HCT116 (cell line): ENCODE measurements around the gene CRCP. TPM values are rescaled to one million over a fixed set of nuclear protein-coding genes. Genes with fewer than 3 reads are reported as not detected.
"Not testable (repeated sequence)": the region's sequence is repeated elsewhere in the genome, so short reads cannot be mapped to it uniquely, and the experiment has no call there.

Source experiments
- ATAC-seq: fragments of 200-7000 bp; cut with Tn5 transposase; 2 replicates; pipeline ENCODE4 v1.9.1; 2020; ENCODE audit warnings: mild to moderate bottlenecking, moderate library complexity
- BruUV-seq: library from RNA; stranded (reverse); fragments of 400-500 nt; replicated peaks from 2 replicates; lab custom pipeline; 2021; lab: Mats Ljungman, UMichigan
- CTCF ChIA-PET: fragments of 300-600 bp; sonication (Branson Sonifier 250); formaldehyde crosslinking; loops from one replicate; lab custom pipeline; 2021; ENCODE audit warnings: antibody characterized with exemption; lab: Charles Lee
- POLR2A ChIA-PET: fragments of 300-600, 350-600 bp; sonication (Branson Sonifier 250); formaldehyde crosslinking; loops from one replicate; lab custom pipeline; 2021; ENCODE audit warnings: antibody characterized with exemption; lab: Charles Lee
- RAD21 ChIA-PET, 2 experiments: fragments of 300-600 bp; sonication (Branson Sonifier 250); formaldehyde crosslinking; loops; one replicate each; lab custom pipeline; 2023; ENCODE audit warnings: low total read pairs in 2 of 2; ENCODE audit not compliant: uncharacterized antibody in 2 of 2, unreplicated experiment in 2 of 2, low non-redundant PET in 1 of 2; lab: Charles Lee
- DNase-seq: peaks from one replicate; pipeline ENCODE4 v3.0.0-alpha.2; 2010; ENCODE audit warnings: low read depth, low spot score
- H2AFZ ChIP-seq: fragments of 200-600 bp; shearing (Covaris generic), sonication (generic); 2 replicates; pipeline ENCODE4 v1.6.1; 2017; ENCODE audit warnings: low read depth, mixed run types, mixed read lengths, antibody characterized with exemption, low read length; ENCODE audit not compliant: poor library complexity, severe bottlenecking
- H3K27ac ChIP-seq: 2 replicates; pipeline ENCODE4 v1.5.1; 2012; ENCODE audit warnings: low read depth, low read length
- H3K27me3 ChIP-seq: fragments of 200-600 bp; sonication (generic); 2 replicates; pipeline ENCODE4 v1.6.1; 2016; ENCODE audit warnings: mixed run types, low read length, mixed read lengths; ENCODE audit not compliant: insufficient read depth
- H3K36me3 ChIP-seq, 2 experiments: fragments of 200-500 bp in 1 of 2; fragments of 200-600 bp in 1 of 2; sonication (Bioruptor generic) in 1 of 2; sonication (generic) in 1 of 2; 2 replicates each; pipeline versions ENCODE4 v1.5.1 to v1.6.1; 2014 to 2016; ENCODE audit warnings: low read length in 2 of 2, inconsistent platforms in 1 of 2, mixed read lengths in 1 of 2, mixed run types in 1 of 2; ENCODE audit not compliant: insufficient read depth in 2 of 2, control insufficient read depth in 1 of 2
- H3K4me1 ChIP-seq, 2 experiments: fragments of 200-600 bp in 1 of 2; sonication (generic) in 1 of 2; 2 replicates each; pipeline versions ENCODE4 v1.5.1 to v1.6.1; 2012 to 2017; ENCODE audit warnings: low read length in 2 of 2, inconsistent platforms in 1 of 2, mild to moderate bottlenecking in 1 of 2, mixed read lengths in 1 of 2, mixed run types in 1 of 2, moderate library complexity in 1 of 2; ENCODE audit not compliant: insufficient read depth in 2 of 2, control insufficient read depth in 1 of 2
- H3K4me2 ChIP-seq: fragments of 200-600 bp; sonication (generic); 2 replicates; pipeline ENCODE4 v1.6.1; 2017; ENCODE audit warnings: mixed run types, low read length, mixed read lengths
- H3K4me3 ChIP-seq, 2 experiments: fragments of 200-600 bp in 1 of 2; sonication (generic) in 1 of 2; replicated peaks in 1 of 2; 2 replicates each; pipeline ENCODE4 v1.5.1; 2011 to 2016; ENCODE audit warnings: low read length in 2 of 2, control low read depth in 1 of 2, low read depth in 1 of 2, mild to moderate bottlenecking in 1 of 2, mixed read lengths in 1 of 2, mixed run types in 1 of 2
- H3K79me2 ChIP-seq: fragments of 200-600 bp; sonication (generic); 2 replicates; pipeline ENCODE4 v1.6.1; 2017; ENCODE audit warnings: mild to moderate bottlenecking, mixed run types, low read length, moderate library complexity, mixed read lengths; ENCODE audit not compliant: insufficient read depth
- H3K9ac ChIP-seq: fragments of 200-600 bp; sonication (generic); 2 replicates; pipeline ENCODE4 v1.6.1; 2016; ENCODE audit warnings: low read length, mixed read lengths
- H3K9me2 ChIP-seq: fragments of 200-600 bp; sonication (generic), shearing (Covaris generic); 2 replicates; pipeline ENCODE4 v1.6.1; 2017; ENCODE audit warnings: mixed run types, mild to moderate bottlenecking, moderate library complexity; ENCODE audit not compliant: insufficient read depth
- H3K9me3 ChIP-seq, 2 experiments: fragments of 200-500 bp in 1 of 2; fragments of 200-600 bp in 1 of 2; sonication (Bioruptor generic) in 1 of 2; sonication (generic) in 1 of 2; 2 replicates each; pipeline ENCODE4 v1.6.1; 2014 to 2017; ENCODE audit warnings: low read length in 2 of 2, mixed read lengths in 2 of 2, inconsistent platforms in 1 of 2, low read depth in 1 of 2, mild to moderate bottlenecking in 1 of 2, mixed run types in 1 of 2, moderate library complexity in 1 of 2; ENCODE audit not compliant: control insufficient read depth in 1 of 2, insufficient read depth in 1 of 2
- H4K20me1 ChIP-seq: fragments of 200-600 bp; sonication (generic), shearing (Covaris generic); 2 replicates; pipeline ENCODE4 v1.6.1; 2017; ENCODE audit warnings: mixed run types, mild to moderate bottlenecking, moderate library complexity; ENCODE audit not compliant: insufficient read depth
- ATF3 ChIP-seq: IDR thresholded peaks from 2 replicates; pipeline ENCODE4 v1.6.1; 2012
- CBX3 ChIP-seq: IDR thresholded peaks from 2 replicates; pipeline ENCODE4 v1.6.1; 2012; ENCODE audit warnings: low read depth
- FOSL1 ChIP-seq: IDR thresholded peaks from 2 replicates; pipeline ENCODE4 v1.6.1; 2012; ENCODE audit warnings: low read depth
- JUND ChIP-seq: IDR thresholded peaks from 2 replicates; pipeline ENCODE4 v1.6.1; 2012
- SIN3A ChIP-seq: IDR thresholded peaks from 2 replicates; pipeline ENCODE4 v1.6.1; 2012; ENCODE audit warnings: low read depth
- SP1 ChIP-seq: IDR thresholded peaks from 2 replicates; pipeline ENCODE4 v1.6.1; 2012; ENCODE audit warnings: low read depth
- SRF ChIP-seq: IDR thresholded peaks from 2 replicates; pipeline ENCODE4 v1.6.1; 2012; ENCODE audit warnings: low read depth
- TCF7L2 ChIP-seq: IDR thresholded peaks from 2 replicates; pipeline ENCODE4 v1.7.0; 2011; ENCODE audit warnings: borderline replicate concordance, inconsistent platforms; ENCODE audit not compliant: insufficient read depth, insufficient read length; ENCODE audit errors: extremely low read depth
- YY1 ChIP-seq: IDR thresholded peaks from 2 replicates; pipeline ENCODE4 v1.6.1; 2011; ENCODE audit warnings: low read length, low read depth, moderate library complexity, mild to moderate bottlenecking; ENCODE audit not compliant: insufficient replicate concordance; ENCODE audit errors: extremely low read depth
- ZNF274 ChIP-seq: fragments of 200-500 bp; sonication (Bioruptor generic); IDR thresholded peaks from 2 replicates; pipeline ENCODE4 v1.6.1; 2014; ENCODE audit warnings: mild to moderate bottlenecking, low read depth, low read length, inconsistent platforms
- intact Hi-C: fragments of 100-400 bp; cut with micrococcal nuclease; formaldehyde crosslinking; loops from 2 replicates; pipeline ENCODE4 v1.10.0; 2022
- total RNA-seq: library from RNA; stranded (reverse); gene quantifications from one replicate; pipeline ENCODE4 v1.2.1, GENCODE V29; 2021; ENCODE audit not compliant: unreplicated experiment
- TF ChIP-seq, protein P1 (sequence below): IDR thresholded peaks from 2 replicates; pipeline ENCODE4 v1.6.1; 2012
- TF ChIP-seq, protein P2 (sequence below): IDR thresholded peaks from 2 replicates; pipeline ENCODE4 v1.6.1; 2012; ENCODE audit warnings: low read depth

Gene CRCP
- total RNA-seq, 1 experiment from 2014 or later, result 28.4 TPM

DNA sequence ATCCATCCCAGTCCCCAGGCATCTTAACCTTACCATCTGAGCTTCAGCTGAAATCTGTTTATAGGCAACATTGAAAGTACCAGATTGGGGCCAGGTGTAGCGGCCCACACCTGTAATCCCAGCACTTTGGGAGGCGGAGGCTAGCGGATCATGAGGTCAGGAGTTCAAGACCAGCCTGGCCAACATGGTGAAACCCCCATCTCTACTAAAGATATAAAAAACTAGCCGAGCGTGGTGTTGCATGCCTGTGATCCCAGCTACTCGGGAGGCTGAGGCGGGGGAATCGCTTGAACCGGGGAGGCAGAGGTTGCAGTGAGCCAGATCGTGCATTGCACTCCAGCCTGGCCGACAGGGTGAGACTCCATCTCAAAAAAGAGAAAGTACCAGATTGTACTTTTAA lies 39.0 kb downstream of the CRCP start:
- CTCF ChIA-PET, result interaction anchor here (1.3 kb wide), 1 partner anchor 13 kb away, joined by 3 read pairs; no protein-coding TSS in a partner anchor

DNA sequence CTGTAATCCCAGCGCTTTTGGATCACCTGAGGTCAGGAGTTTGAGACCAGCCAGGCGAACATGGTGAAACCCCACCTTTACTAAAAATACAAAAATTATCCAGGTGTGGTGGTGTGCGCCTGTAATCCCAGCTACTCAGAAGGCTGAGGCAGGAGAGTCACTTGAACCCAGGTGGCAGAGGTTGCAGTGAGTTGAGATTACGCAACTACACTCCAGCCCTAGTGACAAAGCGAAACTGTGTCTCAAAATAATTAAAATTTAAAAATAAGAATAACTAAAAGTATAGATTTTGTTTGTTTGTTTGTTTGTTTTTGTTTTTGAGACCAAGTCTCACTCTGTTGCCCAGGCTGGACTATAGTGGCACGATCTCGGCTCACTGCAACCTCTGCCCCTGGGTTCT lies 41.4 kb downstream of the CRCP start:
- H3K4me3 ChIP-seq, H3K9me3 ChIP-seq, DNase-seq, RAD21 ChIA-PET, POLR2A ChIA-PET, H3K4me2 ChIP-seq, H2AFZ ChIP-seq, CTCF ChIA-PET, H3K27me3 ChIP-seq, H3K9ac ChIP-seq, BruUV-seq, H3K9me2 ChIP-seq, H4K20me1 ChIP-seq, ATAC-seq, H3K27ac ChIP-seq: not testable (repeated sequence)
- intact Hi-C loops, result loop anchor here (10.0 kb wide), 1 partner anchor 121 kb away; no protein-coding TSS in a partner anchor
- peaks cover 31 to 34% of the 10 kb centered on the region in 2 experiments for H3K4me1 ChIP-seq
- H3K79me2 ChIP-seq, result peaks cover 12% of the 10 kb centered on the region; the same call in 1 of the 2 replicates
- peaks cover 11 to 30% of the 10 kb centered on the region in 2 experiments for H3K36me3 ChIP-seq

More for the DNA sequence above, 39.0 kb downstream of the CRCP start:
- DNase-seq, result no peak
- no TSS peak for BruUV-seq
- Histone ChIP-seq H3K4me3 (no peak overlapping the region), H3K9me3 (no peaks in the 10 kb centered on the region), H2AFZ (no peak overlapping the region), H3K79me2 (peaks cover 34% of the 10 kb centered on the region), H3K36me3 (peaks cover 11 to 40% of the 10 kb centered on the region in 2 experiments), H3K27me3 (no peaks in the 10 kb centered on the region), H3K4me2 (0 out of 2 replicates have a peak overlapping the region, but pooled peaks have one; percentile 6), H3K9ac (no peak overlapping the region), H3K4me1 (peaks cover 51 to 57% of the 10 kb centered on the region in 2 experiments), H4K20me1 (no peaks in the 10 kb centered on the region), H3K27ac (peak overlapping the region; percentile 57; the same call in 1 of the 2 replicates), H3K9me2 (no peaks in the 10 kb centered on the region)
- intact Hi-C loops, result loop anchor here (10.0 kb wide), 1 partner anchor 119 kb away; no protein-coding TSS in a partner anchor
- POLR2A ChIA-PET, result no interaction called here
- RAD21 ChIA-PET, result no interaction called here
- TF ChIP-seq TCF7L2, result no peak
- TF ChIP-seq, protein P1, sequence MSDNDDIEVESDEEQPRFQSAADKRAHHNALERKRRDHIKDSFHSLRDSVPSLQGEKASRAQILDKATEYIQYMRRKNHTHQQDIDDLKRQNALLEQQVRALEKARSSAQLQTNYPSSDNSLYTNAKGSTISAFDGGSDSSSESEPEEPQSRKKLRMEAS, result no peak
- no peak for TF ChIP-seq SIN3A
- TF ChIP-seq CBX3, result no peak
- no peak for TF ChIP-seq ZNF274
- TF ChIP-seq ATF3, result no peak
- TF ChIP-seq SRF, result no peak
- TF ChIP-seq, protein P2, sequence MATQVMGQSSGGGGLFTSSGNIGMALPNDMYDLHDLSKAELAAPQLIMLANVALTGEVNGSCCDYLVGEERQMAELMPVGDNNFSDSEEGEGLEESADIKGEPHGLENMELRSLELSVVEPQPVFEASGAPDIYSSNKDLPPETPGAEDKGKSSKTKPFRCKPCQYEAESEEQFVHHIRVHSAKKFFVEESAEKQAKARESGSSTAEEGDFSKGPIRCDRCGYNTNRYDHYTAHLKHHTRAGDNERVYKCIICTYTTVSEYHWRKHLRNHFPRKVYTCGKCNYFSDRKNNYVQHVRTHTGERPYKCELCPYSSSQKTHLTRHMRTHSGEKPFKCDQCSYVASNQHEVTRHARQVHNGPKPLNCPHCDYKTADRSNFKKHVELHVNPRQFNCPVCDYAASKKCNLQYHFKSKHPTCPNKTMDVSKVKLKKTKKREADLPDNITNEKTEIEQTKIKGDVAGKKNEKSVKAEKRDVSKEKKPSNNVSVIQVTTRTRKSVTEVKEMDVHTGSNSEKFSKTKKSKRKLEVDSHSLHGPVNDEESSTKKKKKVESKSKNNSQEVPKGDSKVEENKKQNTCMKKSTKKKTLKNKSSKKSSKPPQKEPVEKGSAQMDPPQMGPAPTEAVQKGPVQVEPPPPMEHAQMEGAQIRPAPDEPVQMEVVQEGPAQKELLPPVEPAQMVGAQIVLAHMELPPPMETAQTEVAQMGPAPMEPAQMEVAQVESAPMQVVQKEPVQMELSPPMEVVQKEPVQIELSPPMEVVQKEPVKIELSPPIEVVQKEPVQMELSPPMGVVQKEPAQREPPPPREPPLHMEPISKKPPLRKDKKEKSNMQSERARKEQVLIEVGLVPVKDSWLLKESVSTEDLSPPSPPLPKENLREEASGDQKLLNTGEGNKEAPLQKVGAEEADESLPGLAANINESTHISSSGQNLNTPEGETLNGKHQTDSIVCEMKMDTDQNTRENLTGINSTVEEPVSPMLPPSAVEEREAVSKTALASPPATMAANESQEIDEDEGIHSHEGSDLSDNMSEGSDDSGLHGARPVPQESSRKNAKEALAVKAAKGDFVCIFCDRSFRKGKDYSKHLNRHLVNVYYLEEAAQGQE, result no peak
- TF ChIP-seq YY1, result no peak
- no peak for TF ChIP-seq FOSL1
- no peak for TF ChIP-seq SP1
- no peak for TF ChIP-seq JUND
- no peak for ATAC-seq
